ENCODE data around the gene SEMA3E.

SEMA3E gene

GRCh38 chr7:83643739-83644138 is 5.2 kb downstream of the SEMA3E start:
- Histone ChIP-seq H3K4me3 (ENCODE audit: insufficient read depth, low read length, poor library complexity, severe bottlenecking) (no peak overlapping the region), H4K20me1 (ENCODE audit: low read depth, low read length) (no peaks in the 10 kb centered on the region), H3K4me2 (ENCODE audit: low read depth, low read length, poor library complexity, severe bottlenecking) (no peak overlapping the region), H3K27me3 (ENCODE audit: low read length) (no peaks in the 10 kb centered on the region), H3K9me3 (ENCODE audit: insufficient read depth, low read length) (no peaks in the 10 kb centered on the region), H3K36me3 (ENCODE audit: low read length) (no peaks in the 10 kb centered on the region), H3K9me2 (replicated peaks; ENCODE audit: insufficient read depth, low read length) (no peaks in the 10 kb centered on the region), H2AFZ (ENCODE audit: low read depth, low read length, severe bottlenecking) (no peak overlapping the region), H3F3A (ENCODE audit: insufficient read depth) (no peaks in the 10 kb centered on the region), H3K79me2 (ENCODE audit: insufficient read depth, low read length) (no peaks in the 10 kb centered on the region), H3K27ac (ENCODE audit: low read depth, low read length) (no peak overlapping the region), H3K9ac (ENCODE audit: low read length) (no peak overlapping the region)
- no peak for TF ChIP-seq CTCF (IDR thresholded peaks at IDR 0.05; ENCODE audit: insufficient read depth, low read length, poor library complexity, severe bottlenecking)

GRCh38 chr7:83643012-83643411 is 5.9 kb downstream of the SEMA3E start:
- no peak for TF ChIP-seq CTCF (IDR thresholded peaks at IDR 0.05; ENCODE audit: insufficient read depth, low read length, poor library complexity, severe bottlenecking)
- TF ChIP-seq EZH2phosphoT487 (conservative IDR thresholded peaks at IDR 0.05; ENCODE audit: low read length), result no peak
- Histone ChIP-seq H3F3A (ENCODE audit: insufficient read depth) (no peaks in the 10 kb centered on the region), H3K27ac (ENCODE audit: low read depth, low read length) (no peak overlapping the region)

GRCh38 chr7:83640731-83641537 is 8.0 kb downstream of the SEMA3E start:
- 0 out of 2 replicates have a peak, but pooled peaks cover 3% of the 10 kb centered on the region for H3K27me3 ChIP-seq (ENCODE audit: low read length)
- H4K20me1 ChIP-seq (ENCODE audit: low read depth, low read length), result no peaks in the 10 kb centered on the region
- no peak overlapping the region for H3K4me3 ChIP-seq (ENCODE audit: insufficient read depth, low read length, poor library complexity, severe bottlenecking)
- no peaks in the 10 kb centered on the region for H3K9me3 ChIP-seq (ENCODE audit: insufficient read depth, low read length)
- no peaks in the 10 kb centered on the region for H3K9me2 ChIP-seq (replicated peaks; ENCODE audit: insufficient read depth, low read length)
- TF ChIP-seq EZH2phosphoT487 (conservative IDR thresholded peaks at IDR 0.05; ENCODE audit: low read length) (no peak), CTCF (IDR thresholded peaks at IDR 0.05; ENCODE audit: insufficient read depth, low read length, poor library complexity, severe bottlenecking) (no peak)
- no peak overlapping the region for H2AFZ ChIP-seq (ENCODE audit: low read depth, low read length, severe bottlenecking)
- H3K9ac ChIP-seq (ENCODE audit: low read length), result no peak overlapping the region
- H3F3A ChIP-seq (ENCODE audit: insufficient read depth), result no peaks in the 10 kb centered on the region
- no peaks in the 10 kb centered on the region for H3K36me3 ChIP-seq (ENCODE audit: low read length)
- H3K4me2 ChIP-seq (ENCODE audit: low read depth, low read length, poor library complexity, severe bottlenecking), result no peak overlapping the region
- H3K27ac ChIP-seq (ENCODE audit: low read depth, low read length), result no peak overlapping the region
- no peaks in the 10 kb centered on the region for H3K79me2 ChIP-seq (ENCODE audit: insufficient read depth, low read length)

More at GRCh38 chr7:83643012-83643411, 5.9 kb downstream of the SEMA3E start:
- H4K20me1 ChIP-seq (ENCODE audit: low read depth, low read length), result no peaks in the 10 kb centered on the region
- no peak overlapping the region for H3K4me2 ChIP-seq (ENCODE audit: low read depth, low read length, poor library complexity, severe bottlenecking)
- no peaks in the 10 kb centered on the region for H3K9me3 ChIP-seq (ENCODE audit: insufficient read depth, low read length)
- no peaks in the 10 kb centered on the region for H3K9me2 ChIP-seq (replicated peaks; ENCODE audit: insufficient read depth, low read length)
- H3K36me3 ChIP-seq (ENCODE audit: low read length), result no peaks in the 10 kb centered on the region
- no peaks in the 10 kb centered on the region for H3K79me2 ChIP-seq (ENCODE audit: insufficient read depth, low read length)
- no peak overlapping the region for H3K4me3 ChIP-seq (ENCODE audit: insufficient read depth, low read length, poor library complexity, severe bottlenecking)
- no peaks in the 10 kb centered on the region for H3K27me3 ChIP-seq (ENCODE audit: low read length)
- no peak overlapping the region for H3K9ac ChIP-seq (ENCODE audit: low read length)
- no peak overlapping the region for H2AFZ ChIP-seq (ENCODE audit: low read depth, low read length, severe bottlenecking)
